Keratinocyte (primary cell): ENCODE results near the gene HVCN1. TPM values are rescaled to one million over a fixed set of nuclear protein-coding genes. Genes with fewer than 3 reads are reported as not detected.

ENCODE experiments used
- DNase-seq: peaks from one replicate; pipeline ENCODE4 v3.0.0-alpha.2; 2011; ENCODE audit warnings: low read depth, missing footprints, low spot score
- FAIRE-seq: peaks from 2 replicates; lab custom pipeline; 2011; peaks lifted over from hg19 to GRCh38; lab: Jason Lieb, UNC
- H2AFZ ChIP-seq: 2 replicates; pipeline ENCODE4 v1.6.0; 2012; ENCODE audit warnings: low read length, control low read depth, inconsistent platforms; ENCODE audit not compliant: control insufficient read depth
- H3K27ac ChIP-seq: 2 replicates; pipeline ENCODE4 v1.5.1; 2011; ENCODE audit warnings: low read length; ENCODE audit not compliant: control insufficient read depth, insufficient read depth
- H3K27me3 ChIP-seq: 3 replicates; pipeline ENCODE4 v1.6.0; 2011; ENCODE audit warnings: low read length; ENCODE audit not compliant: control insufficient read depth, insufficient read depth; ENCODE audit errors: extremely low read depth
- H3K36me3 ChIP-seq, 2 experiments: 2 replicates in 1 of 2; 3 replicates in 1 of 2; pipeline ENCODE4 v1.5.1; 2011; ENCODE audit warnings: low read length in 2 of 2, mild to moderate bottlenecking in 1 of 2; ENCODE audit not compliant: control insufficient read depth in 2 of 2, insufficient read depth in 2 of 2; ENCODE audit errors: extremely low read depth in 1 of 2
- H3K4me1 ChIP-seq: 3 replicates; pipeline ENCODE4 v1.5.1; 2011; ENCODE audit warnings: low read length; ENCODE audit not compliant: control insufficient read depth, insufficient read depth; ENCODE audit errors: extremely low read depth
- H3K4me2 ChIP-seq: 3 replicates; pipeline ENCODE4 v1.6.0; 2011; ENCODE audit warnings: low read depth, low read length; ENCODE audit not compliant: control insufficient read depth, insufficient read depth; ENCODE audit errors: extremely low read depth
- H3K4me3 ChIP-seq, 3 experiments: fragments of 200-600 bp in 1 of 3; sonication (generic) in 1 of 3; 2 replicates in 2 of 3; 3 replicates in 1 of 3; pipeline ENCODE4 v1.5.1; 2011 to 2016; ENCODE audit warnings: low read length in 3 of 3, mild to moderate bottlenecking in 3 of 3, control low read depth in 2 of 3, inconsistent platforms in 1 of 3, low read depth in 1 of 3, mixed read lengths in 1 of 3, mixed run types in 1 of 3, moderate library complexity in 1 of 3; ENCODE audit not compliant: control insufficient read depth in 2 of 3, insufficient read depth in 2 of 3; ENCODE audit errors: extremely low read depth in 1 of 3
- H3K79me2 ChIP-seq: 2 replicates; pipeline ENCODE4 v1.6.0; 2012; ENCODE audit warnings: low read length; ENCODE audit not compliant: control insufficient read depth, insufficient read depth
- H3K9ac ChIP-seq: 3 replicates; pipeline ENCODE4 v1.6.0; 2011; ENCODE audit warnings: low read length; ENCODE audit not compliant: control insufficient read depth, insufficient read depth; ENCODE audit errors: extremely low read depth
- H3K9me1 ChIP-seq: 3 replicates; pipeline ENCODE4 v1.6.0; 2011; ENCODE audit warnings: low read length; ENCODE audit not compliant: control insufficient read depth, insufficient read depth; ENCODE audit errors: extremely low read depth
- H3K9me3 ChIP-seq: 2 replicates; pipeline ENCODE4 v1.5.1; 2012; ENCODE audit warnings: low read depth, low read length; ENCODE audit not compliant: control insufficient read depth
- H4K20me1 ChIP-seq: 3 replicates; pipeline ENCODE4 v1.6.0; 2011; ENCODE audit warnings: low read length; ENCODE audit not compliant: control insufficient read depth, insufficient read depth; ENCODE audit errors: extremely low read depth
- CTCF ChIP-seq, 3 experiments: IDR thresholded peaks in 1 of 3; conservative IDR thresholded peaks in 1 of 3; optimal IDR thresholded peaks in 1 of 3; 2 replicates in 2 of 3; 3 replicates in 1 of 3; pipeline versions ENCODE3 to v1.5.1; 2011; ENCODE audit warnings: low read length in 3 of 3, mild to moderate bottlenecking in 3 of 3, moderate library complexity in 2 of 3, control low read depth in 1 of 3, inconsistent platforms in 1 of 3; ENCODE audit not compliant: insufficient read depth in 2 of 3; ENCODE audit errors: extremely low read depth in 1 of 3
- EZH2 ChIP-seq: IDR thresholded peaks from one replicate; pipeline ENCODE4 v1.6.1; 2012; ENCODE audit warnings: inconsistent platforms, mild to moderate bottlenecking, low read length, moderate library complexity
- dilution Hi-C: fragments of 300-500 bp; cut with MboI; formaldehyde crosslinking; loops from one replicate; pipeline ENCODE4 v1.7.0; 2020; ENCODE audit warnings: low sequenced_read_pairs; ENCODE audit not compliant: extremely low pct_ligation_motif_present
- polyA plus RNA-seq, 5 experiments: library from polyadenylated mRNA; depleted of rRNA in 3 of 5; stranded (reverse) in 3 of 5; stranded (forward) in 1 of 5; unstranded in 1 of 5; fragments of >200 nt; gene quantifications; 1 replicate in 1 of 5; 2 replicates in 3 of 5; 3 replicates in 1 of 5; pipeline versions ENCODE4 v1.2.1 to v1.2.3, GENCODE V29; 2011 to 2012; ENCODE audit warnings: missing spikeins in 2 of 5, low read depth in 1 of 5, low replicate concordance in 1 of 5

Gene HVCN1
- polyA plus RNA-seq, 1 donor (not counting 4 experiments of a cell fraction or from before 2014, with no cell fraction given): 1.1 TPM

GRCh38 chr12:110718222-110718908 lies 29.4 kb upstream of the HVCN1 start:
- Histone ChIP-seq H3K4me3 (no peak overlapping the region), H3K36me3 (peaks cover 16 to 19% of the 10 kb centered on the region in 2 experiments), H2AFZ (no peak overlapping the region), H4K20me1 (no peaks in the 10 kb centered on the region), H3K9ac (no peak overlapping the region), H3K4me1 (no peaks in the 10 kb centered on the region), H3K9me1 (no peaks in the 10 kb centered on the region), H3K27ac (no peak overlapping the region), H3K79me2 (no peaks in the 10 kb centered on the region), H3K27me3 (no peaks in the 10 kb centered on the region), H3K9me3 (no peaks in the 10 kb centered on the region), H3K4me2 (no peak overlapping the region)
- dilution Hi-C loops: no loop called here
- no peak for TF ChIP-seq EZH2
- TF ChIP-seq CTCF (optimal IDR thresholded peaks at IDR 0.05 in 1 of 3, IDR thresholded peaks at IDR 0.05 in 1 of 3, conservative IDR thresholded peaks at IDR 0.05 in 1 of 3; ENCODE audit: extremely low read depth in 1 of 3, insufficient read depth in 2 of 3, low read length in 3 of 3): no peak
- DNase-seq (no peak), FAIRE-seq (no peak)

GRCh38 chr12:110717037-110717436 lies 28.1 kb upstream of the HVCN1 start:
- H3K36me3 ChIP-seq: peaks cover 12 to 16% of the 10 kb centered on the region in 2 experiments

More at GRCh38 chr12:110717037-110717436, 28.1 kb upstream of the HVCN1 start:
- dilution Hi-C loops: no loop called here
- Histone ChIP-seq H3K9me3 (no peaks in the 10 kb centered on the region), H3K27me3 (no peaks in the 10 kb centered on the region), H3K27ac (no peak overlapping the region), H2AFZ (no peak overlapping the region), H3K4me1 (no peaks in the 10 kb centered on the region), H3K9me1 (no peaks in the 10 kb centered on the region), H3K79me2 (no peaks in the 10 kb centered on the region), H3K4me3 (no peak overlapping the region), H4K20me1 (no peaks in the 10 kb centered on the region), H3K4me2 (no peak overlapping the region), H3K9ac (no peak overlapping the region)
- no peak for DNase-seq
- FAIRE-seq: no peak
- TF ChIP-seq EZH2: no peak
- TF ChIP-seq CTCF (optimal IDR thresholded peaks at IDR 0.05 in 1 of 3, IDR thresholded peaks at IDR 0.05 in 1 of 3, conservative IDR thresholded peaks at IDR 0.05 in 1 of 3; ENCODE audit: extremely low read depth in 1 of 3, insufficient read depth in 2 of 3, low read length in 3 of 3): no peak
